SU-DHL-6 (cell line): ENCODE measurements around the gene HLF.

Experiments
- H2AFZ ChIP-seq: fragments of 200-600 bp; sonication (generic); 2 replicates; pipeline ENCODE4 v1.6.1; 2014; ENCODE audit warnings: low read depth, mild to moderate bottlenecking, moderate library complexity, mixed read lengths, antibody characterized with exemption, low read length; ENCODE audit not compliant: severe bottlenecking
- H3F3A ChIP-seq: fragments of 200-600 bp; shearing (Covaris generic); 2 replicates; pipeline ENCODE4 v1.6.0; 2016; ENCODE audit warnings: antibody characterized with exemption, mild to moderate bottlenecking; ENCODE audit not compliant: insufficient read depth
- H3K27ac ChIP-seq: fragments of 200-600 bp; sonication (generic); 2 replicates; pipeline ENCODE4 v1.5.1; 2016; ENCODE audit warnings: low read depth, mild to moderate bottlenecking, low read length, moderate library complexity, mixed read lengths
- H3K27me3 ChIP-seq: fragments of 200-600 bp; sonication (generic), shearing (Covaris generic); 2 replicates; pipeline ENCODE4 v1.6.0; 2014; ENCODE audit warnings: mild to moderate bottlenecking, low read length
- H3K36me3 ChIP-seq: fragments of 200-600 bp; sonication (generic); 2 replicates; pipeline ENCODE4 v1.6.1; 2014; ENCODE audit warnings: mild to moderate bottlenecking, low read length, mixed read lengths
- H3K4me2 ChIP-seq: fragments of 300-600, 200-600 bp; shearing (Covaris generic), sonication (generic); 2 replicates; pipeline ENCODE4 v1.6.0; 2014; ENCODE audit warnings: low read length, low read depth, mild to moderate bottlenecking; ENCODE audit not compliant: poor library complexity, severe bottlenecking
- H3K4me3 ChIP-seq: fragments of 200-600 bp; sonication (generic); 2 replicates; pipeline ENCODE4 v1.5.1; 2014; ENCODE audit warnings: antibody characterized with exemption, low read length, mild to moderate bottlenecking, mixed read lengths; ENCODE audit not compliant: insufficient read depth, poor library complexity, severe bottlenecking
- H3K79me2 ChIP-seq: fragments of 200-600 bp; sonication (generic); 2 replicates; pipeline ENCODE4 v1.6.1; 2014; ENCODE audit warnings: mild to moderate bottlenecking, low read length, moderate library complexity; ENCODE audit not compliant: insufficient read depth
- H3K9ac ChIP-seq: fragments of 200-600 bp; sonication (generic); 2 replicates; pipeline ENCODE4 v1.7.0; 2014; ENCODE audit warnings: mild to moderate bottlenecking, low read length
- H3K9me2 ChIP-seq: fragments of 200-600 bp; sonication (generic); replicated peaks from 2 replicates; pipeline ENCODE4 v1.6.1; 2014; ENCODE audit warnings: low read length; ENCODE audit not compliant: insufficient read depth
- H3K9me3 ChIP-seq: fragments of 200-600 bp; sonication (generic); 2 replicates; pipeline ENCODE4 v1.6.1; 2014; ENCODE audit warnings: low read length, mixed read lengths; ENCODE audit not compliant: insufficient read depth
- H4K20me1 ChIP-seq: fragments of 200-600 bp; sonication (generic); 2 replicates; pipeline ENCODE4 v1.6.1; 2014; ENCODE audit warnings: low read depth, mild to moderate bottlenecking, antibody characterized with exemption, low read length, moderate library complexity, mixed read lengths
- EZH2phosphoT487 ChIP-seq: fragments of 200-600 bp; sonication (generic), shearing (Covaris generic); conservative IDR thresholded peaks from 2 replicates; pipeline ENCODE4 v1.6.1; 2018; ENCODE audit warnings: mild to moderate bottlenecking, antibody characterized with exemption, low read length, moderate library complexity, mixed read lengths
- TF ChIP-seq, protein P1 (sequence below): fragments of 200-600 bp; sonication (generic); IDR thresholded peaks from one replicate; pipeline ENCODE4 v1.5.1; 2017; ENCODE audit warnings: antibody characterized with exemption, mild to moderate bottlenecking, low read length, moderate library complexity; ENCODE audit not compliant: insufficient read depth, poor library complexity, severe bottlenecking

HLF gene

DNA sequence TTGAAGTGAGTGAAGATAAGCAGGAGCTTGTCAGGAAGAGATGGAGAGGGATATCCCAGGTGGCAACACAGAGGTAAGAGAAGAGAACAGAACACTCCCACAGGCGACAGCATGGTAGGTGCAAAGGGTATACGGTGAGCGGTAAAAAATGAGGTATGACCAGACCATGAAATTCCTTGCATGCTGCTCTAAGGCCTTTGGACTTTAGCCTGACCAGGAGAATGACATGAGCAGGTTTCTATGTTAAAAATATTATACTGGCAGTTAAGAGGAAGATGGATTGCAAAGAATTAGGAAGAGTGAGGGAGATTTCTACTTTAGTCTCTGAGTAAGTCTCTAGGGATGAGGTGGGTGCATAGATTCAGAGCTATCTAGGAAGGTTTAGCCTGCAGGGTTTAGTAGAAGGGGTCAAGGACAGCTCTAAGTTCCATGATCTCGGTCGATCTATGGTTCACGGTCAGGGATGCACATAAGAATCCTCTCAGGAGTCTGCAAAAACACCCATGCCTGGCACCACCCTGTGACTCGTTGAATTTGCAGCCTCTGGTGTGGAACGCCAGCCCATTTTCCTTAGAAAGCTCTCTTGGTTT lies 65.7 kb downstream of the HLF start:
- no peaks in the 10 kb centered on the region for H3F3A ChIP-seq
- no peak overlapping the region for H3K4me2 ChIP-seq
- no peaks in the 10 kb centered on the region for H3K27me3 ChIP-seq
- no peaks in the 10 kb centered on the region for H3K79me2 ChIP-seq
- TF ChIP-seq, protein P1, sequence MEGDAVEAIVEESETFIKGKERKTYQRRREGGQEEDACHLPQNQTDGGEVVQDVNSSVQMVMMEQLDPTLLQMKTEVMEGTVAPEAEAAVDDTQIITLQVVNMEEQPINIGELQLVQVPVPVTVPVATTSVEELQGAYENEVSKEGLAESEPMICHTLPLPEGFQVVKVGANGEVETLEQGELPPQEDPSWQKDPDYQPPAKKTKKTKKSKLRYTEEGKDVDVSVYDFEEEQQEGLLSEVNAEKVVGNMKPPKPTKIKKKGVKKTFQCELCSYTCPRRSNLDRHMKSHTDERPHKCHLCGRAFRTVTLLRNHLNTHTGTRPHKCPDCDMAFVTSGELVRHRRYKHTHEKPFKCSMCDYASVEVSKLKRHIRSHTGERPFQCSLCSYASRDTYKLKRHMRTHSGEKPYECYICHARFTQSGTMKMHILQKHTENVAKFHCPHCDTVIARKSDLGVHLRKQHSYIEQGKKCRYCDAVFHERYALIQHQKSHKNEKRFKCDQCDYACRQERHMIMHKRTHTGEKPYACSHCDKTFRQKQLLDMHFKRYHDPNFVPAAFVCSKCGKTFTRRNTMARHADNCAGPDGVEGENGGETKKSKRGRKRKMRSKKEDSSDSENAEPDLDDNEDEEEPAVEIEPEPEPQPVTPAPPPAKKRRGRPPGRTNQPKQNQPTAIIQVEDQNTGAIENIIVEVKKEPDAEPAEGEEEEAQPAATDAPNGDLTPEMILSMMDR, result no peak
- TF ChIP-seq EZH2phosphoT487, result no peak
- H3K4me3 ChIP-seq, result no peak overlapping the region
- H4K20me1 ChIP-seq, result no peaks in the 10 kb centered on the region
- H3K9me3 ChIP-seq, result no peaks in the 10 kb centered on the region
- H2AFZ ChIP-seq, result no peak overlapping the region
- no peaks in the 10 kb centered on the region for H3K9me2 ChIP-seq
- no peak overlapping the region for H3K9ac ChIP-seq
- H3K27ac ChIP-seq, result no peak overlapping the region
- no peaks in the 10 kb centered on the region for H3K36me3 ChIP-seq

DNA sequence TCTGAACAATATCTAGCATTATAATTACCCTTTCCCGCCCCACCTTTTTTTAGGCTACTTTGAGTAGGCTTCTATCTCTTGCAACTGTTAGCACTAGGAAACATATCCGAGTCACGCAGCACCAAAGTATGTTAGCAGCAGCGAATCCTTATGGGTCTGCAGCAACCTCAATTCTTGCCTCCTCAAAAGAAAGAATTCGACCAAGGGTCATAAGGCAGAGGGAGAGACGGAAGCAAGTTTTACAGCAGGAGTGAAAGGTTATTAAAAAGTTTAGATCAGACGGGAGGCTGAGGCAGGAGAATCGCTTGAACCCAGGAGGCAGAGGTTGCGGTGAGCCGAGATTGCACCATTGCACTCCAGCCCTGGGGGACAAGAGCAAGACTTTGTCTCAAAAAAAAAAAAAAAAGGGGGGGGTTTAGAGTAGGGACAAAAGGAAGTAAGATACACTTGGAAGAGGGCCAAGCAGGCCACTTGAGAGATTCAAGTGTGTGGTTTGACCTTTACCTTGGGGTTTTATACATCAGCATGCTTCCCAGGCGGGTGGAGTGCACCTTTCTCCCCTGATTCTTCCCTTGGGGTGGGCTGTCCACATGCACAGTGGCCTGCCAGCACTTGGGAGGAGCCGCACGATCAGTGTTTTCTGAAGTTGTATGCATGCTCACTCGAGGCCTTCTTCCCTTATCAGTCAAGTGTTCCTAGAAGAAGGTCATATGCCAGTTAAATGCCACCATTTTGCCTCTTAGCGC lies 67.7 kb downstream of the HLF start:
- TF ChIP-seq EZH2phosphoT487, result no peak
- TF ChIP-seq, protein P1, result no peak
- no peak overlapping the region for H3K4me2 ChIP-seq
- H3K36me3 ChIP-seq, result no peaks in the 10 kb centered on the region
- no peaks in the 10 kb centered on the region; the same call in 1 of the 2 replicates for H3K9me3 ChIP-seq
- no peaks in the 10 kb centered on the region for H3F3A ChIP-seq
- no peak overlapping the region for H3K4me3 ChIP-seq
- H3K27ac ChIP-seq, result no peak overlapping the region
- no peak overlapping the region for H3K9ac ChIP-seq
- H3K79me2 ChIP-seq, result no peaks in the 10 kb centered on the region
- H3K27me3 ChIP-seq, result no peaks in the 10 kb centered on the region
- no peaks in the 10 kb centered on the region for H3K9me2 ChIP-seq
- no peak overlapping the region for H2AFZ ChIP-seq
- no peaks in the 10 kb centered on the region for H4K20me1 ChIP-seq

GRCh38 chr17:55334285-55334684 lies 69.5 kb downstream of the HLF start:
- Histone ChIP-seq H3F3A (no peaks in the 10 kb centered on the region), H3K79me2 (no peaks in the 10 kb centered on the region), H3K4me3 (no peak overlapping the region), H3K9me2 (no peaks in the 10 kb centered on the region), H3K36me3 (no peaks in the 10 kb centered on the region), H3K27ac (no peak overlapping the region), H3K9ac (no peak overlapping the region), H3K27me3 (no peaks in the 10 kb centered on the region), H3K9me3 (peaks cover 8% of the 10 kb centered on the region; the same call in 1 of the 2 replicates), H3K4me2 (no peak overlapping the region), H4K20me1 (no peaks in the 10 kb centered on the region), H2AFZ (no peak overlapping the region)
- TF ChIP-seq, protein P1, result no peak
- no peak for TF ChIP-seq EZH2phosphoT487
